ENCODE measurements around the gene CRTC1.

- TF ChIP-seq CTCF (IDR thresholded peaks at IDR 0.05; ENCODE audit: poor library complexity) (peak; percentile 21), EZH2phosphoT487 (IDR thresholded peaks at IDR 0.05; ENCODE audit: low read depth, severe bottlenecking, unreplicated experiment) (no peak)
These were observed 130.6 kb downstream of the CRTC1 start for GRCh38 chr19:18814063-18814462.
